Keratinocyte (primary cell): ENCODE measurements around the gene HOXB8. TPM values are rescaled to one million over a fixed set of nuclear protein-coding genes. Genes with fewer than 3 reads are reported as not detected.

Experiments used
- DNase-seq: peaks from one replicate; pipeline ENCODE4 v3.0.0-alpha.2; 2011; ENCODE audit warnings: low read depth, missing footprints, low spot score
- FAIRE-seq: peaks from 2 replicates; lab custom pipeline; 2011; peaks lifted over from hg19 to GRCh38; lab: Jason Lieb, UNC
- H2AFZ ChIP-seq: 2 replicates; pipeline ENCODE4 v1.6.0; 2012; ENCODE audit warnings: low read length, control low read depth, inconsistent platforms; ENCODE audit not compliant: control insufficient read depth
- H3K27ac ChIP-seq: 2 replicates; pipeline ENCODE4 v1.5.1; 2011; ENCODE audit warnings: low read length; ENCODE audit not compliant: control insufficient read depth, insufficient read depth
- H3K27me3 ChIP-seq: 3 replicates; pipeline ENCODE4 v1.6.0; 2011; ENCODE audit warnings: low read length; ENCODE audit not compliant: control insufficient read depth, insufficient read depth; ENCODE audit errors: extremely low read depth
- H3K36me3 ChIP-seq, 2 experiments: 2 replicates in 1 of 2; 3 replicates in 1 of 2; pipeline ENCODE4 v1.5.1; 2011; ENCODE audit warnings: low read length in 2 of 2, mild to moderate bottlenecking in 1 of 2; ENCODE audit not compliant: control insufficient read depth in 2 of 2, insufficient read depth in 2 of 2; ENCODE audit errors: extremely low read depth in 1 of 2
- H3K4me1 ChIP-seq: 3 replicates; pipeline ENCODE4 v1.5.1; 2011; ENCODE audit warnings: low read length; ENCODE audit not compliant: control insufficient read depth, insufficient read depth; ENCODE audit errors: extremely low read depth
- H3K4me2 ChIP-seq: 3 replicates; pipeline ENCODE4 v1.6.0; 2011; ENCODE audit warnings: low read depth, low read length; ENCODE audit not compliant: control insufficient read depth, insufficient read depth; ENCODE audit errors: extremely low read depth
- H3K4me3 ChIP-seq, 3 experiments: fragments of 200-600 bp in 1 of 3; sonication (generic) in 1 of 3; 2 replicates in 2 of 3; 3 replicates in 1 of 3; pipeline ENCODE4 v1.5.1; 2011 to 2016; ENCODE audit warnings: low read length in 3 of 3, mild to moderate bottlenecking in 3 of 3, control low read depth in 2 of 3, inconsistent platforms in 1 of 3, low read depth in 1 of 3, mixed read lengths in 1 of 3, mixed run types in 1 of 3, moderate library complexity in 1 of 3; ENCODE audit not compliant: control insufficient read depth in 2 of 3, insufficient read depth in 2 of 3; ENCODE audit errors: extremely low read depth in 1 of 3
- H3K79me2 ChIP-seq: 2 replicates; pipeline ENCODE4 v1.6.0; 2012; ENCODE audit warnings: low read length; ENCODE audit not compliant: control insufficient read depth, insufficient read depth
- H3K9ac ChIP-seq: 3 replicates; pipeline ENCODE4 v1.6.0; 2011; ENCODE audit warnings: low read length; ENCODE audit not compliant: control insufficient read depth, insufficient read depth; ENCODE audit errors: extremely low read depth
- H3K9me1 ChIP-seq: 3 replicates; pipeline ENCODE4 v1.6.0; 2011; ENCODE audit warnings: low read length; ENCODE audit not compliant: control insufficient read depth, insufficient read depth; ENCODE audit errors: extremely low read depth
- H3K9me3 ChIP-seq: 2 replicates; pipeline ENCODE4 v1.5.1; 2012; ENCODE audit warnings: low read depth, low read length; ENCODE audit not compliant: control insufficient read depth
- H4K20me1 ChIP-seq: 3 replicates; pipeline ENCODE4 v1.6.0; 2011; ENCODE audit warnings: low read length; ENCODE audit not compliant: control insufficient read depth, insufficient read depth; ENCODE audit errors: extremely low read depth
- CTCF ChIP-seq, 3 experiments: IDR thresholded peaks in 1 of 3; conservative IDR thresholded peaks in 1 of 3; optimal IDR thresholded peaks in 1 of 3; 2 replicates in 2 of 3; 3 replicates in 1 of 3; pipeline versions ENCODE3 to v1.5.1; 2011; ENCODE audit warnings: low read length in 3 of 3, mild to moderate bottlenecking in 3 of 3, moderate library complexity in 2 of 3, control low read depth in 1 of 3, inconsistent platforms in 1 of 3; ENCODE audit not compliant: insufficient read depth in 2 of 3; ENCODE audit errors: extremely low read depth in 1 of 3
- EZH2 ChIP-seq: IDR thresholded peaks from one replicate; pipeline ENCODE4 v1.6.1; 2012; ENCODE audit warnings: inconsistent platforms, mild to moderate bottlenecking, low read length, moderate library complexity
- dilution Hi-C: fragments of 300-500 bp; cut with MboI; formaldehyde crosslinking; loops from one replicate; pipeline ENCODE4 v1.7.0; 2020; ENCODE audit warnings: low sequenced_read_pairs; ENCODE audit not compliant: extremely low pct_ligation_motif_present
- polyA plus RNA-seq, 5 experiments: library from polyadenylated mRNA; depleted of rRNA in 3 of 5; stranded (reverse) in 3 of 5; stranded (forward) in 1 of 5; unstranded in 1 of 5; fragments of >200 nt; gene quantifications; 1 replicate in 1 of 5; 2 replicates in 3 of 5; 3 replicates in 1 of 5; pipeline versions ENCODE4 v1.2.1 to v1.2.3, GENCODE V29; 2011 to 2012; ENCODE audit warnings: missing spikeins in 2 of 5, low read depth in 1 of 5, low replicate concordance in 1 of 5

HOXB8 gene
- polyA plus RNA-seq, 1 donor (not counting 4 experiments of a cell fraction or from before 2014, with no cell fraction given): not detected

- Histone ChIP-seq H3K4me3 (peak overlapping the region; percentile 51 to 78 (median 67)), H2AFZ (peak overlapping the region; percentile 84), H3K27me3 (peaks cover 90% of the 10 kb centered on the region), H3K9ac (peak overlapping the region; percentile 69), H3K4me2 (peak overlapping the region; percentile 90), H3K36me3 (no peaks in the 10 kb centered on the region), H3K79me2 (no peaks in the 10 kb centered on the region), H4K20me1 (no peaks in the 10 kb centered on the region), H3K9me3 (no peaks in the 10 kb centered on the region), H3K4me1 (peaks cover 8% of the 10 kb centered on the region), H3K27ac (no peak overlapping the region), H3K9me1 (peaks cover 2% of the 10 kb centered on the region)
- no peak for FAIRE-seq
- DNase-seq: no peak
- dilution Hi-C loops: no loop called here
- TF ChIP-seq EZH2 (no peak), CTCF (optimal IDR thresholded peaks at IDR 0.05 in 1 of 3, IDR thresholded peaks at IDR 0.05 in 1 of 3, conservative IDR thresholded peaks at IDR 0.05 in 1 of 3; ENCODE audit: extremely low read depth in 1 of 3, insufficient read depth in 2 of 3, low read length in 3 of 3) (no peak)
Observed at GRCh38 chr17:48611213-48611612, 3.9 kb downstream of the HOXB8 start.

GRCh38 chr17:48610282-48611211 is 4.5 kb downstream of the HOXB8 start, which contains the start of gene HOXB7:
HOXB7 (minus strand) TSS chr17:48611017; CDS start chr17:48610918, 99 bp downstream.
- H3K36me3 ChIP-seq: no peaks in the 10 kb centered on the region
- TF ChIP-seq CTCF (optimal IDR thresholded peaks at IDR 0.05 in 1 of 3, IDR thresholded peaks at IDR 0.05 in 1 of 3, conservative IDR thresholded peaks at IDR 0.05 in 1 of 3; ENCODE audit: extremely low read depth in 1 of 3, insufficient read depth in 2 of 3, low read length in 3 of 3) (no peak), EZH2 (peak; percentile 52)
- no peaks in the 10 kb centered on the region for H4K20me1 ChIP-seq
- H3K4me2 ChIP-seq: peak within 1 kb of the TSS; percentile 90
- H3K9me3 ChIP-seq: no peaks in the 10 kb centered on the region
- H3K27ac ChIP-seq: peak within 1 kb of the TSS; percentile 2
- DNase-seq: no peak
- peaks cover 90% of the 10 kb centered on the region for H3K27me3 ChIP-seq
- H3K9me1 ChIP-seq: no peaks in the 10 kb centered on the region
- peaks cover 8% of the 10 kb centered on the region for H3K4me1 ChIP-seq
- H3K9ac ChIP-seq: peak within 1 kb of the TSS; percentile 69
- no peaks in the 10 kb centered on the region for H3K79me2 ChIP-seq
- H2AFZ ChIP-seq: peak within 1 kb of the TSS; percentile 84
- peak within 1 kb of the TSS; percentile 51 to 78 (median 67) for H3K4me3 ChIP-seq
- dilution Hi-C loops: no loop called here
- no peak for FAIRE-seq
